ENCODE data around the gene CEMIP. TPM values are rescaled to one million over a fixed set of nuclear protein-coding genes. Genes with fewer than 3 reads are reported as not detected.

Gene CEMIP
- total RNA-seq, 1 donor from 2014 or later: 5.3 TPM

DNA sequence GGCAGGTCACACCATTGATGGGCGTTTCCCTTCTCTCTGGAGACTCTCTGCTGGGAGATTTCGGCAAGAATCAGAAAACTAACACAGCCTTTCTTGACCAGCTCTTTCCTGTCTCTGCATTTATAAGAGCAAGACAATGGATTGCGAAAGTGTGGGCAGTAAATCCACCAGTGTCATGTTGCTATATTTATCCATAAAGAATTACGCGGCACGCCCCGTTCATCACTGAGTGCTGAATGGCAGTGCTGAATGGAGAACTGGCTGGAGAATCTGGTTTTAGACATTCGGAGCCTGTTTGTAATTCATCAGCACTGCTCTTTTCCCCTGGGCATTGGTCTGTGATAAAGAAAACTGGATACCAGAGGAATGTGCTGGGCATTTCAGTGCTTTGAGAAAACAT, 2.0 kb upstream of the CEMIP start:
- FAIRE-seq (peak; percentile 87), DNase-seq (ENCODE audit: low read depth) (peak; percentile 86)
- Histone ChIP-seq H3K4me3 (ENCODE audit: low read depth, low read length) (no peak overlapping the region), H3K36me3 (ENCODE audit: control insufficient read depth, insufficient read depth, low read length) (no peaks in the 10 kb centered on the region), H3K27me3 (ENCODE audit: control insufficient read depth, insufficient read depth, low read length) (no peaks in the 10 kb centered on the region)
- TF ChIP-seq, protein P1, sequence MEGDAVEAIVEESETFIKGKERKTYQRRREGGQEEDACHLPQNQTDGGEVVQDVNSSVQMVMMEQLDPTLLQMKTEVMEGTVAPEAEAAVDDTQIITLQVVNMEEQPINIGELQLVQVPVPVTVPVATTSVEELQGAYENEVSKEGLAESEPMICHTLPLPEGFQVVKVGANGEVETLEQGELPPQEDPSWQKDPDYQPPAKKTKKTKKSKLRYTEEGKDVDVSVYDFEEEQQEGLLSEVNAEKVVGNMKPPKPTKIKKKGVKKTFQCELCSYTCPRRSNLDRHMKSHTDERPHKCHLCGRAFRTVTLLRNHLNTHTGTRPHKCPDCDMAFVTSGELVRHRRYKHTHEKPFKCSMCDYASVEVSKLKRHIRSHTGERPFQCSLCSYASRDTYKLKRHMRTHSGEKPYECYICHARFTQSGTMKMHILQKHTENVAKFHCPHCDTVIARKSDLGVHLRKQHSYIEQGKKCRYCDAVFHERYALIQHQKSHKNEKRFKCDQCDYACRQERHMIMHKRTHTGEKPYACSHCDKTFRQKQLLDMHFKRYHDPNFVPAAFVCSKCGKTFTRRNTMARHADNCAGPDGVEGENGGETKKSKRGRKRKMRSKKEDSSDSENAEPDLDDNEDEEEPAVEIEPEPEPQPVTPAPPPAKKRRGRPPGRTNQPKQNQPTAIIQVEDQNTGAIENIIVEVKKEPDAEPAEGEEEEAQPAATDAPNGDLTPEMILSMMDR (IDR thresholded peaks at IDR 0.05; ENCODE audit: insufficient read depth, low read length, severe bottlenecking): no peak

DNA sequence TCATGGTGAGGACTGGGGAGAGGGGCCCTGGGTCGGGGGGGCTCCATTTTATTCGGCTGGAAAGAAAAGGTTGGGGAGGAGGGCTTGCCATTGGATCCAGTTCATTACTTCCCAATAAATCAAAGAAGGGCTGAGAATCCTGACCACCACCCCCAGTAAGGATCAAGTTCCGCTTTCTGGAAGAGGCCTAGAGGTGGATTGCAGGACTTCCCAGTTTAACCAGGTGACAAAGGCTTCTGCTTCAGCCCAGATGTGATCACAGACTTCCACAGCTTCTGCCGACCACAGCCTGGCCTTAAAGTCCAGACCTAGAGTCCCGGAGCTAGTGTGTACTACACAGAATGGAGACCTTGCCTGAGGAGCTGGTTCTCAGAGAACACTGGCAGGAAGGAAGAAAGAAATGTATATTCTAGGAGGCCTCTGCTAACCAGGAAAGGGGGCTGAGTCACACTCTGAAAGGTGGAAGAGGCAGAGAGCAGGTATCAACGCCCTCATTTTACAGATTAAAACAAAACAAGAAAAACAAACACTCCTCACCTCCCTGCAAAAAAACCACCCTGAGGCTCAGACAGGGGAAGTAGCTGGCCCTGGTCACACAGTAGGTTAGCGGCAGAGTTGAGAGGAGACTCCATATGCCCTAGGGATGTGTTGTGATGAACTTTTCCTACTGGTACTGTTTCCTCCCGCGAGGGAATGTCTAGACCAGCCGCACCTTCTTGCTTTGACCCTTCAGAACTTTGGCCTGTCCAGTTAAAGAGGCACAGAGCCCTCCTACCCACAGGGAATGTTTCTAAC, 1.1 kb upstream of the CEMIP start:
- no peak for FAIRE-seq
- Histone ChIP-seq H3K36me3 (ENCODE audit: control insufficient read depth, insufficient read depth, low read length) (no peaks in the 10 kb centered on the region), H3K27me3 (ENCODE audit: control insufficient read depth, insufficient read depth, low read length) (no peaks in the 10 kb centered on the region), H3K4me3 (ENCODE audit: low read depth, low read length) (no peak overlapping the region)
- TF ChIP-seq, protein P1 (IDR thresholded peaks at IDR 0.05; ENCODE audit: insufficient read depth, low read length, severe bottlenecking): no peak
- peak; percentile 72 for DNase-seq (ENCODE audit: low read depth)

DNA sequence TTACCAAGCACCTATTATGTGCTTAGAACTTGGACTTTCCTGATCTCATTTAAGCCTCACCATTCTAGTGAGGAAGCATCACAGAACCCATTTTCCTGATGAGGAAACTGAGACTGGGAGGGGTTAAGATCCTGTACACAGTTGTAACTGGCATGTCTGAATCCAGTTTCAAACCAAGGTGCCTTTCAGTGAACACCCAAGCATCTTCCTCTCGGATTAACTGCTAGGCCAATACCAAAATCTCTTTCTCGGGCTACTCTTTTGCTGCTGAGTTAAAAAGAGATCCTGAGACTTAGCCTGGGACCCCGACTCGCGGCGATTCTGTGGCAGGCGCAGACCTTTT, 578 bp upstream of the CEMIP start:
- DNase-seq (ENCODE audit: low read depth) (no peak), FAIRE-seq (no peak)
- TF ChIP-seq, protein P1 (IDR thresholded peaks at IDR 0.05; ENCODE audit: insufficient read depth, low read length, severe bottlenecking): no peak
- H3K4me3 ChIP-seq (ENCODE audit: low read depth, low read length): peak overlapping the region; percentile 14
- no peaks in the 10 kb centered on the region for H3K36me3 ChIP-seq (ENCODE audit: control insufficient read depth, insufficient read depth, low read length)
- H3K27me3 ChIP-seq (ENCODE audit: control insufficient read depth, insufficient read depth, low read length): no peaks in the 10 kb centered on the region

DNA sequence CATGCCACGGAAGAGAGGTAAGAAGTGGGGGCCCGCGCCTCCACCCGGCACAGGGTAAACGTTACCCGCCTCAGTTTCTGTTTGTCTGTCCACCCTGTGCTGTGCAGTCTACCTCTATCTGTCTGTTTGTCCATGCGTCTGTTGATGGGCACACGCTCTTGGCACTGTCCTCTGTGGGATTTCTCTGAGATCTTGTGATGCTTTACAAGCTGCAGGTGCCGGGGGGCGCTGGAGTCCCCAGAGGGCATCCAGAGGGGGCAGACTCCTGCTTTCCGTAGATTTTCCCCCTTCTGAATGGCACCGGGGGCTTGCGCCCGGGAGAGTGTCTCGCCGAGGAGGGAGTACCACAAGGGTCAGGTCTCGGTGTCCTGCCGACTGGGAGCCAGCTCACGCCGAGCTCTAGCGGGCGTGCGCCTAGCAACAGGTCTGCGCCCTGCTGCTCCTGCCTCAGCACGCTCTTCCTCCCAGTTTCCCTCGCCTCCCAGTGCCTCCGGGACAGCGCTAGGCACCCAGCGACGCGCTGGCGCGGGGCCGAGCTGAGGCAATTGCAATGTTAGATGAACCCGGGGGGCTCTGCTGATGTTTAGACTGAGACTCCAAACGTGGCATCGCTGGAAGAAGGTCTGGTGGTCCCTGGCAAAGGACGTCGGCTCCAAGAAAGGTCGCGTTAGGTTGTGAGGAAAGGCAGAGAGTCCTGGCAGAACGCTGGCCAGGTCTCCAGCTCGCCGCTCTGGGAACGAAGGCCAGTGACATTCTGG, 667 bp downstream of the CEMIP start:
- FAIRE-seq (no peak), DNase-seq (ENCODE audit: low read depth) (peak; percentile 58)
- H3K36me3 ChIP-seq (ENCODE audit: control insufficient read depth, insufficient read depth, low read length): no peaks in the 10 kb centered on the region
- H3K4me3 ChIP-seq (ENCODE audit: low read depth, low read length): peak overlapping the region; percentile 44
- TF ChIP-seq, protein P1 (IDR thresholded peaks at IDR 0.05; ENCODE audit: insufficient read depth, low read length, severe bottlenecking): no peak
- no peaks in the 10 kb centered on the region for H3K27me3 ChIP-seq (ENCODE audit: control insufficient read depth, insufficient read depth, low read length)

DNA sequence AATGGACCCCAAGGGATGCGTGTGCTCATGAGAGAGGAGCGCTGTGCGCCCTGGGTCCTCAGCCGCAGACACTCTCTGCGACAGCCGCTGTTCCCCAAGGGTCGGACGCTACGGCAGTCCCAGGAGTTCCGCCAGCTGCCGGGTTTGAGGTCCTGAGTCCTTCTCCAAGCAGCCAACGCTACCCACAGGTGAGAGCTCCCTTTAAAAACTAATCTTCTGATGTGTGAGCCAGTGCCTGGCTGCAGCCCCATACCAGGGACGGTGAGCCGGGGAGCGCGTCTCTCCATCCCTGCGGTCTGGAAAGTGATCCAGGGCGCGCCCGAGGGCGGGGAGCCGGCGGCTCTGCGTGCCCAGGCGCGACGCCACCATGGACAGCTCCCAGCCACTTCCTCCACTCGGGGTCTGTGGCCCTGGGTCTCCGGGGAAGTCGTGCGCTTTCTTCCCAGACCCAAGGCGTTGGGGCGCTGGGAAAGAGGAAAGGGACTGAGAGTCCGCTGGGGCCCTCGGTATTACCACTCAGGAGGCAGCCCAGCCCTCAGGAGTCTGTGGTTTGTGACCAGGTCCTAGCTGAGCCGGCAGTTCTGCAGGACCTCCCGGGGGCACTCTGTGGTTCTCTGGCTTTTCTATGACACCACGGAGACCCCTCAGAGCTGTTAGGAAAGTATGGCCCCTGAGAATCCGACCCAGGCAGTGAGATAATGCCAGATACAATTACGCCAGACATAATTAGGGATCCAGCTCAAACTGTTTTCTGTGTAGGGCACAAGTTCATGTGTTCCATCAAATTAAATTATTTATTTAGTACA, 1.4 kb downstream of the CEMIP start:
- Histone ChIP-seq H3K36me3 (ENCODE audit: control insufficient read depth, insufficient read depth, low read length) (no peaks in the 10 kb centered on the region), H3K27me3 (ENCODE audit: control insufficient read depth, insufficient read depth, low read length) (no peaks in the 10 kb centered on the region), H3K4me3 (ENCODE audit: low read depth, low read length) (peak overlapping the region; percentile 44)
- TF ChIP-seq, protein P1 (IDR thresholded peaks at IDR 0.05; ENCODE audit: insufficient read depth, low read length, severe bottlenecking): no peak
- FAIRE-seq: no peak
- DNase-seq (ENCODE audit: low read depth): peak; percentile 20

Data from bronchial epithelial cell (primary cell).